HPDE6-E6E7 (cell line): ENCODE measurements around the gene PFKFB4.
"Not testable (repeated sequence)": the region's sequence is repeated elsewhere in the genome, so short reads cannot be mapped to it uniquely, and the experiment has no call there.

Experiments used
- DNase-seq: peaks from one replicate; pipeline ENCODE4 v3.0.0; 2011; ENCODE audit warnings: missing footprints; ENCODE audit errors: extremely low spot score

The PFKFB4 gene

GRCh38 chr3:48532271-48532976 is 24.2 kb downstream of the PFKFB4 start:
- DNase-seq = no peak

- DNase-seq = not testable (repeated sequence)
These were observed 25.9 kb downstream of the PFKFB4 start for GRCh38 chr3:48530701-48531100.

GRCh38 chr3:48528754-48529153 is 27.8 kb downstream of the PFKFB4 start:
- DNase-seq = no peak

- DNase-seq = no peak
These were observed 28.6 kb downstream of the PFKFB4 start for GRCh38 chr3:48528048-48528447.

GRCh38 chr3:48524970-48525369 is 31.6 kb downstream of the PFKFB4 start:
- no peak for DNase-seq

GRCh38 chr3:48521635-48522034 is 35.0 kb downstream of the PFKFB4 start:
- DNase-seq = no peak

- DNase-seq = no peak
These were observed 37.3 kb downstream of the PFKFB4 start for GRCh38 chr3:48519277-48519643.

- no peak for DNase-seq
These were observed 37.8 kb downstream of the PFKFB4 start for GRCh38 chr3:48518638-48519276.

GRCh38 chr3:48518069-48518468 is 38.5 kb downstream of the PFKFB4 start:
- no peak for DNase-seq

- DNase-seq = no peak
These were observed 40.0 kb downstream of the PFKFB4 start for GRCh38 chr3:48516571-48516970.

GRCh38 chr3:48514431-48515227 is 42.0 kb downstream of the PFKFB4 start:
- no peak for DNase-seq

GRCh38 chr3:48511551-48511950 is 45.1 kb downstream of the PFKFB4 start:
- DNase-seq = no peak

GRCh38 chr3:48507256-48508061 is 49.1 kb downstream of the PFKFB4 start:
- peak; percentile 65 for DNase-seq

GRCh38 chr3:48505968-48506504 is 50.6 kb downstream of the PFKFB4 start:
- DNase-seq = no peak

GRCh38 chr3:48505146-48505545 is 51.5 kb downstream of the PFKFB4 start:
- no peak for DNase-seq

- DNase-seq = no peak
These were observed 52.3 kb downstream of the PFKFB4 start, which contains the start of gene SHISA5 for GRCh38 chr3:48504051-48504946. Gene SHISA5 (minus strand): TSS chr3:48504174. CDS start chr3:48504094, 80 bp downstream.

- DNase-seq = no peak
These were observed 53.1 kb downstream of the PFKFB4 start for GRCh38 chr3:48503401-48504050.

- DNase-seq = no peak
These were observed 53.9 kb downstream of the PFKFB4 start for GRCh38 chr3:48502728-48503168.

- DNase-seq = no peak
These were observed 54.5 kb downstream of the PFKFB4 start for GRCh38 chr3:48502121-48502520.

- no peak for DNase-seq
These were observed 55.4 kb downstream of the PFKFB4 start for GRCh38 chr3:48501196-48501595.
